Pancreas (tissue), 10 donors: ENCODE results near the gene TRIM5. TPM values are rescaled to one million over a fixed set of nuclear protein-coding genes. Genes with fewer than 3 reads are reported as not detected.
"Not testable (repeated sequence)": the region's sequence is repeated elsewhere in the genome, so short reads cannot be mapped to it uniquely, and the experiment has no call there.

Experiments
- ATAC-seq, 4 donors: fragments of 200-7000 bp; cut with Tn5 transposase; one replicate each; pipeline versions ENCODE4 v1.8.0 to v1.9.1; 2020; ENCODE audit warnings: mild to moderate bottlenecking in 4 of 4, moderate library complexity in 4 of 4
- DNase-seq, 6 donors: peaks; one replicate each; pipeline ENCODE4 v3.0.0-alpha.2; 2020
- FAIRE-seq: peaks from 2 replicates; lab custom pipeline; 2012; peaks lifted over from hg19 to GRCh38; lab: Jason Lieb, UNC
- H3K27ac ChIP-seq, 4 donors: fragments of 200-600 bp; sonication (generic); 1 replicate in 3 of 4; 2 replicates in 1 of 4; pipeline versions ENCODE4 v1.5.0 to v1.8.0; 2020
- H3K27me3 ChIP-seq, 4 donors: fragments of 200-600 bp; one replicate each; pipeline ENCODE4 v1.8.0; 2021
- H3K36me3 ChIP-seq, 3 donors: fragments of 200-600 bp; sonication (generic) in 1 of 3; one replicate each; pipeline versions ENCODE4 v1.5.0 to v1.8.0; 2020 to 2021
- H3K4me1 ChIP-seq, 3 donors: fragments of 200-600 bp; one replicate each; pipeline ENCODE4 v1.8.0; 2021
- H3K4me3 ChIP-seq, 4 donors: fragments of 200-600 bp; sonication (generic) in 2 of 4; one replicate each; pipeline versions ENCODE4 v1.5.0 to v1.8.0; 2020 to 2021
- H3K9me3 ChIP-seq, 4 donors: fragments of 200-600 bp; one replicate each; pipeline ENCODE4 v1.8.0; 2021
- WGBS, 2 donors: extraction: QIAGEN DNeasy Blood & Tissue Kit; methylation state at CpG; one replicate each; pipeline ENCODE4 v1.1.7; 2013; 5-methylcytosine and 5-hydroxymethylcytosine counted together
- intact Hi-C, 3 donors: fragments of 100-400 bp; cut with DNase I; formaldehyde crosslinking; loops; one replicate each; pipeline versions ENCODE4 v1.11.1 to v1.14.2; 2022
- polyA plus RNA-seq, 2 donors: library from polyadenylated mRNA; stranded (reverse); fragments of 200-250 nt; gene quantifications; one replicate each; pipeline ENCODE4 v1.2.3, GENCODE V29; 2013
- total RNA-seq, 6 donors: library from RNA; stranded (reverse); fragmentation: NEBNext Ultra II Directional in 4 of 6; extraction: Animal tissue kit (Norgen Biotek cat#: 25700) in 4 of 6; gene quantifications; one replicate each; pipeline versions ENCODE4 v1.2.1 to v1.2.4, GENCODE V29; 2021 to 2023
- TF ChIP-seq, protein P1 (sequence below), 4 donors: fragments of 200-600 bp; sonication (generic) in 3 of 4; IDR thresholded peaks; one replicate each; pipeline versions ENCODE4 v1.5.0 to v1.8.0; 2021; ENCODE audit warnings: antibody characterized with exemption in 4 of 4
- donor health status: healthy with polysubstance abuse.
- donor health status: DM: no; HTN: no; CAD: no; lungs with moderate emphysema.
- donor health status: DM: no; HTN: no; CAD: no.
- donor health status: control.
- donor health status: control.
- donor health status: Bipolar disorder and iron deficiency.
- donor health status: DM: yes; HTN: yes; CAD: no.
- donor health status: DM: no; HTN: no; CAD: no.
- donor health status: DM: no; HTN: no; CAD: no.
- donor health status: DM: yes; HTN: yes; CAD: no.

Gene TRIM5
- total and polyA plus RNA-seq, 8 donors: 6.4 to 23.8 (median 16.6) TPM

- H3K27me3 ChIP-seq: no peaks in the 10 kb centered on the region
- no peaks in the 10 kb centered on the region for H3K4me1 ChIP-seq
- no peak overlapping the region for H3K4me3 ChIP-seq
- TF ChIP-seq, protein P1, sequence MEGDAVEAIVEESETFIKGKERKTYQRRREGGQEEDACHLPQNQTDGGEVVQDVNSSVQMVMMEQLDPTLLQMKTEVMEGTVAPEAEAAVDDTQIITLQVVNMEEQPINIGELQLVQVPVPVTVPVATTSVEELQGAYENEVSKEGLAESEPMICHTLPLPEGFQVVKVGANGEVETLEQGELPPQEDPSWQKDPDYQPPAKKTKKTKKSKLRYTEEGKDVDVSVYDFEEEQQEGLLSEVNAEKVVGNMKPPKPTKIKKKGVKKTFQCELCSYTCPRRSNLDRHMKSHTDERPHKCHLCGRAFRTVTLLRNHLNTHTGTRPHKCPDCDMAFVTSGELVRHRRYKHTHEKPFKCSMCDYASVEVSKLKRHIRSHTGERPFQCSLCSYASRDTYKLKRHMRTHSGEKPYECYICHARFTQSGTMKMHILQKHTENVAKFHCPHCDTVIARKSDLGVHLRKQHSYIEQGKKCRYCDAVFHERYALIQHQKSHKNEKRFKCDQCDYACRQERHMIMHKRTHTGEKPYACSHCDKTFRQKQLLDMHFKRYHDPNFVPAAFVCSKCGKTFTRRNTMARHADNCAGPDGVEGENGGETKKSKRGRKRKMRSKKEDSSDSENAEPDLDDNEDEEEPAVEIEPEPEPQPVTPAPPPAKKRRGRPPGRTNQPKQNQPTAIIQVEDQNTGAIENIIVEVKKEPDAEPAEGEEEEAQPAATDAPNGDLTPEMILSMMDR (IDR thresholded peaks at IDR 0.05): no peak
- intact Hi-C loops: no loop called here
- no peak overlapping the region for H3K27ac ChIP-seq
- no peak for DNase-seq
- H3K9me3 ChIP-seq: no peaks in the 10 kb centered on the region
- no peaks in the 10 kb centered on the region for H3K36me3 ChIP-seq
- no peak for ATAC-seq
- no peak for FAIRE-seq
- WGBS, 2 donors: 41 to 60% methylated on average over 2 of the region's 2 CpGs
Measured at GRCh38 chr11:5696210-5696609, 11.3 kb upstream of the TRIM5 start.

- H3K9me3 ChIP-seq: no peaks in the 10 kb centered on the region
- H3K27me3 ChIP-seq: no peaks in the 10 kb centered on the region
- H3K4me1 ChIP-seq: no peaks in the 10 kb centered on the region
- FAIRE-seq (no peak), ATAC-seq (no peak), DNase-seq (no peak)
- TF ChIP-seq, protein P1 (IDR thresholded peaks at IDR 0.05): no peak
- no peak overlapping the region for H3K27ac ChIP-seq
- intact Hi-C loops: no loop called here
- H3K36me3 ChIP-seq: no peaks in the 10 kb centered on the region
- WGBS, 2 donors: 67 to 79% methylated on average over 1 of the region's 1 CpG
- H3K4me3 ChIP-seq: no peak overlapping the region
Measured at GRCh38 chr11:5695580-5695979, 10.7 kb upstream of the TRIM5 start.

DNA sequence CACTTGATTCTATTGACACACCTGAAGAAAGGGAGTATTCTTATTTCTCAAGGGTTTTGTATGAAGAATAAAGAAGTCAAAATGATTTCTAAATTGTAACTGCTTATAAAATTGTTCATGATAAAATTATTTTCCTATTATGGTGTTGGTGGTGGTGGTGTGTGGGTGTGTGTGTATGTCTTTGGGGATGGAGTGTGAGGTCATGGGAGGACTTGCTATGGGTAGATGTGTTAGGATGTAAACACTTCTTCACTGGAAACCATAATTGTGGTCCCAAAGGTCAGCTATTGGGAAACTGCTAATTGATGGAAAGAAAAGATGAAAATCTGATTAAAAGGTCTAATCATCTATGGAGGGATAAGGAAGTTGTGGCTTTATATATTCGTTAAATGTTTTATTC, 9.8 kb upstream of the TRIM5 start:
- FAIRE-seq (no peak), ATAC-seq (no peak), DNase-seq (no peak)
- no peaks in the 10 kb centered on the region for H3K36me3 ChIP-seq
- intact Hi-C loops: no loop called here
- no peaks in the 10 kb centered on the region for H3K27me3 ChIP-seq
- H3K4me3 ChIP-seq: no peak overlapping the region
- H3K4me1 ChIP-seq: no peaks in the 10 kb centered on the region
- H3K27ac ChIP-seq: no peak overlapping the region
- 90 to 94% methylated on average over 1 of the region's 1 CpG for WGBS, 2 donors
- H3K9me3 ChIP-seq: no peaks in the 10 kb centered on the region
- TF ChIP-seq, protein P1 (IDR thresholded peaks at IDR 0.05): no peak

GRCh38 chr11:5691964-5692361, 7.1 kb upstream of the TRIM5 start:
- 78 to 90% methylated on average over 3 of the region's 3 CpGs for WGBS, 2 donors
- TF ChIP-seq, protein P1 (IDR thresholded peaks at IDR 0.05): no peak
- Histone ChIP-seq H3K4me1 (peaks cover 0 to 3% (median 0%) of the 10 kb centered on the region in 3 donors), H3K4me3 (no peak overlapping the region), H3K27ac (no peak overlapping the region), H3K9me3 (no peaks in the 10 kb centered on the region), H3K36me3 (no peaks in the 10 kb centered on the region), H3K27me3 (no peaks in the 10 kb centered on the region)
- no peak for DNase-seq
- intact Hi-C loops: no loop called here
- no peak for ATAC-seq
- FAIRE-seq: no peak

GRCh38 chr11:5691238-5691963, 6.5 kb upstream of the TRIM5 start:
- H3K36me3 ChIP-seq, intact Hi-C loops, FAIRE-seq, H3K4me1 ChIP-seq, DNase-seq, H3K27me3 ChIP-seq, H3K9me3 ChIP-seq, ATAC-seq: not testable (repeated sequence)
- H3K27ac ChIP-seq: peak overlapping the region in 2 of 4 donors; percentile 7 to 66
- peak overlapping the region in 2 of 4 donors; percentile 19 to 38 for H3K4me3 ChIP-seq
- WGBS, 2 donors: 71 to 76% methylated on average over 12 of the region's 12 CpGs
